ENCODE data around the gene STX10.

STX10 gene

GRCh38 chr19:13118424-13119193, 31.6 kb downstream of the STX10 start:
- DNase-seq: peak; percentile 95

DNA sequence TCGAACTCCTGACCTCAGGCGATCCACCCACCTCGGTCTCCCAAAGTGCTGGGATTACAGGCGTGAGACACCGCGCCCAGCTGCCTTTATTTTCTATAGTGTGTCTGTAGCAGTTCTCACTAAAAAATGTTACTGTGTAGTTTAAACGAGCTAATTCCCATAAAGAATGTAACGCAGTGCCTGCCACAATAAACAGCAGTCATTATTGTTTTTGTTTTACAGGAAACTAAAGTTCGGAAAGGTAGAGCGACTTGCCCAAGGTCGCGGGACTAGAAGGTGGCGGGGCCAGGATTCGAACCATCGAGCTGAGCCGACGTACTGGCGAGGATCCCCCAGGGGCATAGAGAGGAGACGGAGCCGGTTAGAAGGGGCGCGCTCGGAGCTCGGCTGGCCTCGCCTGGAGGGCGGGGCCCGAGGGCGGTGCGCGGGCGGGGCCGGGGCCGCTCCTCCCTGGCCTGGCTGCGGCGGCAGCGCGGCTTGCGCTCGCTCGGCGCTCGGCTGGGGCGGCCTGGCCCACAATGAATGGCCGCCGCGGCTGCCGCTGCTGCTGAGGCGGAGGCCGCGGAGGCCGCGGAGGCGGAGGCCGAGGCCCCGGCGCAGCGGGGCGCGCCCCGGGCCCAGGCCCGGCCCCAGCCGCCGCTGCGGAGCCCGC, 32.3 kb downstream of the STX10 start, which contains the start of gene NACC1:
TSS of gene NACC1 (plus strand) at position 493 of the 652 bp plus-strand sequence. CDS start 16,944 bp downstream, outside the sequence.
- DNase-seq: peak; percentile 94

DNA sequence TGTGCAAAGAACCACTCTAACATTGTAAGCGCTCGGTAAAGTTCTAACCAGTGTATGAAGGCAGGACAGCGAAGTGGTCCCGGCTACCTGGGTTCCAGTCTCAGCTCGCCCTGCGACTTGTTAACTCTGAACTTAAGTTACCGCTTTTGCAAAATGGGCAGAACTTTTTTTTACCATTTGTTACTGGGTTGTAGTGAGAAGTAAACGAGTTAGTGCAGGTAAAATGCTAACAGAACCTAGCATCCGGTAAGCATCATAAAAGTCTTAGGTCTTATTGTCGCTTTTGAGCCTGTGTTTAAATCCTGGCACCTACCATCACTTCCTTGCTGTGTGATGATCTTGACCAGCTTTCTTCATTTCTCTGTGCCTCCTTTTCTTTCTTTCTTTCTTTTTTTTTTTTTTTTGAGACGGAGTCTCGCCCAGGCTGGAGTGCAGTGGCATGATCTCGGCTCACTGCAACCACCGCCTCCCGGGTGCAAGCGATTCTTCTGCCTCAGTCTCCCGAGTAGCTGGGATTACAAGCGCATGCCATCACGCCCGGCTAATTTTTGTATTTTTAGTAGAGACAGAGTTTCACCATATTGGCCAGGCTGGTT, 32.9 kb downstream of the STX10 start:
- DNase-seq: no peak

DNA sequence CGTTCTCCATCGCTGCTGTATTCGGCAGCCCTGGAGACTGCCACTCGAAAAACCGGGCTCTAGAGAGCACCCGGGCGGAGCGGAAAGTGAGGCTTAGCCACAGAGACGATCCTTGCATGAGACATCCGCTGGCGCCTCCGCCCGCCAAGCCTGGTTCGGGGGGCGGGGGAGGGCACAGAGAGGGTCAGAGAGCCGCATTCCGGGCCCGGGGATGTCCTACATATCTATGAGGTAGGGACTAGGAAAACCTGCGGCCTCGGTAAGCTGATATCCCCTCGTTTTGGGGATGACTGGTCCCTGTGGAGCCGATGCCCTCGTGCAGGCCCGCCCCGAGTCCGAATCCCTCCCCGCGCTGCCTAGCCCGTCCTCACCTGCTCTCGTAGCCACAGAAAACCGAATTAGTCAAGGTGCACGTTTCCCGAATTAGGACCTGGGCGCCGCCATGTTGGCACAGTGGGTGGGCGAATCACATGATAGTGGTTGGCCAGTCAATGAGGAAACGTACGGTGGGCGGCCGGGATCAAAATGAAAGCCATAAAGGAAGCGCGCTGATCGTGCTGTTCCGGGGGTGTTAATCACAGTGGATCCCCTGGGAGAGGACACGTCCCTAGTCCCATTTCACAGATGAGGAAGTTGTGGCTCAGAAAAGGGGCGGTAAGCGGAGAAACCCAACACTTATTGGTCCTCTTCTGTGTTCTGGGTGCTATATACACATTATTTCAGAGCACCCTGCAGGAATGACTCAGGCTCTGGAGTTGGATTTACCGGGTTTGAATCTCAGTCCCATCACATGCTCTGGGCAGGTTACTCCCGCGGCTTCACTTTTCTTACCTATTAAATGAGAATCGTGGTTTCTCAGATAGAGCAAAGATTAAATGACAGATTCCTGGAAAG, 33.6 kb downstream of the STX10 start, which contains the start of gene TRMT1:
TSS of gene TRMT1 (minus strand) at position 459 of the 894 bp plus-strand sequence. CDS start at position 118, 341 bp downstream.
- peak; percentile 94 for DNase-seq

DNA sequence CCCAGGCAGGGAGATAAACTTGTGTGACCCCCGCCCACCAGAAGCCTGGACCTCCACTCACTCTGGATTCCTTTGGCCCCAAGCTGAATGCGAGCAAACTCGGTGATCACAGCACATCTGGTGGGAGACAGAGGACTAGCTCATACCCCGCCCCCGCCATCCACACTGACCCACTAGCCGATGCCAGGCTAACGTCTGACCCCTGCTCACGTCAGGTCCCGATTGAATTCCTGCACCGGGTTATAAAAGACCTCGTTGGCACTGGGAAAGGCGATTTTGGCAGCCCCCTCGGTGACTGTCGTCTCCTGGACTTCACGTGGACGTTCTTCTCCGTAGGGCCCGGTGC, 34.3 kb downstream of the STX10 start:
- no peak for DNase-seq

DNA sequence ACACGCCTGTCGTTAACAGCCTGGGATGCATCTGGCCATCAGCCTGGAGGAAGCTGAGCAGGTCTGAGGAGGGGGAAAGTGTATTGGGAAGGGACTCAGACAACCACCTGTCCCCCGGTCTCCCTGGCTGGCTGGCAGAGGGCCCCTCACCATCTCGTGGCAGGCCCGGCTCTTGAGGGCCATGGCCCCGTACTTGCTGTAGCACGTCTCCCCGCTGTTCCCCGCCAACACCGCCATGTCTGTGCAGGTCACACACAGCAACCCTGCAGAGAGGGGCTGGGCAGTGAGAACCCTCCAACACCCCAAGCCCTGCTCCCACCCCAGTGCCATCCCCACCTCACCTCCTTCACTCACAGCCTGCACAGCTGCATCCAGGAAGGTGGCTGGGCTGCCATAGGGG, 37.6 kb downstream of the STX10 start:
- DNase-seq: no peak

DNA sequence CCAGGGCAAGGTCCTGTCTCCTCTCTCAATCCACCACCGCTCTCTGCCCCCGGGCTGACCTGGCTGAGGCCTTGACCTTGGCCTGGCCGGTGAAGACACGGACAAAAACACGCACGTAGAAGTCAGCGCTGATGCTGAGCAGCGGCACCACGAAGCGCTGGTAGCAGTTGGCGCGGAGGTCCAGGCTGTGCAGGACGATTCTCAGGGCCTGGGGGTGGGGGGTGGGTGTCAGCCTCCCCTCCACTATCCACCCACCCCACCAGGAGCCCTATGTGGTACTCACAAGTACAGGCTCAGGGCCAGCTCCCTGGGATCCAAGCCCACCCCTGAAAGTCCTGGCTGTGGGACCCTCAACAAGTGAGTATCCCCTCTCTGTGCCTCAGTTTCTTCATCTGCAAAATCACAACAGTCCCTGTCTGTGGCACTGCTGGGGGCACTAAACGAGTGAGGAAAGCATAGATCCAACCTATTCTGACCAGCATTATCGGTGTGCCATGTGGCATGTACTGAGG, 40.0 kb downstream of the STX10 start:
- no peak for DNase-seq

DNA sequence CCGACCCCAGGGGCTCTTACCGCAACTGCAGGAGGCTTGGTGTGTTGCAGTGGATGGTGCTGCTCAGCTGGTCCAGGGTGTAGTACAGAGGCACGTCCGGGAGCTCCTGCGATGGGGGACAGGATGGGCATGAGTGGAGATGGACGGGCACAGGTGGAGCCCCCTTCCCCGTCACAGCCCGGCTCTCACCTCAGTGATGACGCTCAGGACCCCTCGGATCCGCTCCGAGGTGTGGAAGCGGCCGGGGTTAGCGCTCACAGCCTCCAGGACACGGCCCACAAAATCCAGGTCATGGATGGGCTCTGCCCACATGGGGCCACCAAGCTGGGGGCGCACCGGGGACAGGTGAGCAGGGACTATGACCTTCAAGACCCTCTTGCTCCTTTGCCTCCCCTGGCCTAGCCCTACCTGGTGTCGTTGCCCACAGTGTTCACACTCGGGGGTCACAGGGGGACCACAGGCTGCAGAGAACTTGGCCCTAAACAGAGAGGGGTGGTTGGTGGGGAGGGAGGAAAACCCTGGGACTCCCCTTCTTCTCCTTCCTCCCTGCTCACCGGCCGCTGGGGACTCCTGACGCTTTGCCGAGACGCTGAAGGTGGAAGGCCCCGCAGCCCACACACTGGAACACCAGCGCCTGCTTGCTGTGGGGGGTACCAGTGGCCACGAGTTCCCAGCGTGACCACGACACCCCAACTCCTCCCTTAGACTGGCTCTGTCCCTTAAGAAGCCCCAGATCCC, 40.6 kb downstream of the STX10 start:
- DNase-seq: no peak

GRCh38 chr19:13104848-13105711, 45.1 kb downstream of the STX10 start:
- no peak for DNase-seq

DNA sequence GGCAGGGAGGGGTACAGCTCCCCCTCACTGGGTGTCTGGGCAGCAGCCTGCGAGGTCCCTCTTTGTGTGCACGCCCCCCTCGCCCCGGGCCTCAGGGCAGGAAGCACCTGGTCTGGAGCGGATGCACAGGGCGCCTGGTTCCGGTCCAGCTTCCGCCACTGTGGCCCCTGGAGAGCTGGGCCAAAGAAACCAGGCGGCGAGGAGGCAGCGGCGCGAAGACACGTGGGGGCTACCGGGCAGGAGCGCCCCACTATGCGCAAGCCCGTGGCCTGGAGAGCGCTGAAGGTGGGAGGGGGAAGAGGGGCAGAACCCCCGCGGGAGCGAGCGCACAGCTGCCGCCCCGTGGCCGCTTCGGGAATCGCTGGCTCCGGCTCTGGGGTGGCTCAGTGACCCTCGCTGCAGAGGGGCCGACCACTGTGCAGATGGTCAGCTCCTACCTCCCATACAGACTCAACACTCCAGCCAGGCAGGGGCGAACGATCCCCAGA, 45.8 kb downstream of the STX10 start:
- DNase-seq: no peak

- DNase-seq: no peak
Observed at GRCh38 chr19:13103581-13104359, 46.4 kb downstream of the STX10 start.

DNA sequence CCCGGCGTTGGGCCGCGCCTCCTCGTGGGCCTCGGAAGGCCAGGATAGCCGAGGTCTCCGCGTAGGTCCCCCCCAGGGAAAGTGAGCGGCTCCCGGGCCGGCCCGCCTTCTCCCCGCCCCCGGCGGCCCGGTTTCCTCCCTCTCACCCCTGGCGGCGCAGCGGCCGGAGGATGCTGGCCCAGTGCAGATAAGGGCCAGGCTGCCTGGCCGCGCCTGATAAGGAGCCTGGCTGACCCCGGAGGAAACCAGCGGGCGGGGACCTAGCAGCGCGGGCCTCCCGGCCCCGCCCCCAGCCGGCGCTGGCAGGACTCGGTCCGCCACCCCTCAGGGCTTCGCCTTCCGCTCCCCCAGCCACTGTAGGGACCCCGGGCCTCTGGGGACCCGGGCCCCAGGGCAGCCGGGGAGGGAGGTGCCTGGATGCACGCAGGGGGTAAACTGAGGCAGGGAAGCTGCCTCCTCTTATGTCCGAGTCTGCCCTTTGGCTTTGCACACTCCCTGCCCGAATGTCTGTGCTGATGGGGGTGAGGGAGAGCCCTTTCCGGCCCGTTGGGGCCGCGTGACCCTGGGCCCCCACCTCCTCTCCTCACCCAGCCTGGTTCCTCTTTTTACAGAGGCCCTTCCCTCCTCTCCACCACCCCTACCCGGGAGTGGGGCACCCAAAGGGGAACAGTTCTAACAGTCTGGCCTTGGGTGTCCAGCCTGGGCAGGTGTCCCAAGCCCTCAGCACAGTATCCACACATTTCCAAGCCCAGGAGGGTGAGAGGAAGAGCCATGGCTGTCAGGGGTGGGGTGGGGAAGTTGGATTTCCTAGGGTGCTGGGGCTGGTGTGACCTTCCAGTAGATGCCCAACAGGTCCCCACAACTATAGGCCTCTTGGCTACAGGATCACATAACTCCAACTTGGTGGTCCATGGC, 47.3 kb downstream of the STX10 start, which contains the start of gene LYL1:
TSS of gene LYL1 (minus strand) at position 193 of the 915 bp plus-strand sequence. CDS start 1,687 bp downstream, outside the sequence.
- DNase-seq: peak; percentile 91

GRCh38 chr19:13102416-13102665, 47.8 kb downstream of the STX10 start:
- no peak for DNase-seq

GRCh38 chr19:13101590-13102415, 48.4 kb downstream of the STX10 start:
- DNase-seq: no peak

- DNase-seq: no peak
Observed at GRCh38 chr19:13100841-13101589, 49.2 kb downstream of the STX10 start.

DNA sequence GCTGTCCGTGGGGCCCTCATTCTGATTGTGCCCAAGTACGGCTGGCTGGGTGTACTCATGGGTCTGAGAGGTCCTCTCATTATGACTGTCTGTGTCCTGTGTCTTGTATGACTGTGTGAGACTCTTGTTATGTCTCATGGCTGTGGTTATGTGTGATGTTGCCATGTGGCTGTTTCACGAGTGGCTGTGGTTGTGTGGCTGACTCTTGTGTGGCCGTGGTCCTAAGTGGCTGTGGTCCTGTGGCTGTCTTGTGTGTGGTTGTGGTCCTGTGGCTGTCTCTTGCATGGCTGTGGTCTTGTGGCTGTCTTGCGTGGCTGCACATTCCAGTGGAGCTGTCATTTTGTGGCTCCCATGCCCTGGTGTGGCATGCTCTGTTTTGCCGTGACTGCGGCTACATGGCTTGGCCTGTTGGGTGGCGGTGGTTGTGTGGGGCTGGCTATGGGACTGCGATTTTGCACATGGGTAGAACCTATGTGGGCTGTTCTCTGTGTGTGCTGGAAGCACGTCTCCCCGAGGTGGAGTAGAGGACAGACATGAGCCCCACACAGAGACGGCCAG, 50.1 kb downstream of the STX10 start:
- DNase-seq: no peak
